NCI-H2107 treated with DMSO at 0.1 percent for 48 hours (cell line): ENCODE data around the gene ZNF502.
A peak's percentile ranks its signal among the peaks of the same experiment; 100 is the strongest.
"Not testable (repeated sequence)": the region's sequence is repeated elsewhere in the genome, so short reads cannot be mapped to it uniquely, and the experiment has no call there.

Experiments
- DNase-seq: peaks from one replicate; lab custom pipeline; 2025; ENCODE audit not compliant: unreplicated experiment; lab: John Stamatoyannopoulos, UW

The ZNF502 gene

DNA sequence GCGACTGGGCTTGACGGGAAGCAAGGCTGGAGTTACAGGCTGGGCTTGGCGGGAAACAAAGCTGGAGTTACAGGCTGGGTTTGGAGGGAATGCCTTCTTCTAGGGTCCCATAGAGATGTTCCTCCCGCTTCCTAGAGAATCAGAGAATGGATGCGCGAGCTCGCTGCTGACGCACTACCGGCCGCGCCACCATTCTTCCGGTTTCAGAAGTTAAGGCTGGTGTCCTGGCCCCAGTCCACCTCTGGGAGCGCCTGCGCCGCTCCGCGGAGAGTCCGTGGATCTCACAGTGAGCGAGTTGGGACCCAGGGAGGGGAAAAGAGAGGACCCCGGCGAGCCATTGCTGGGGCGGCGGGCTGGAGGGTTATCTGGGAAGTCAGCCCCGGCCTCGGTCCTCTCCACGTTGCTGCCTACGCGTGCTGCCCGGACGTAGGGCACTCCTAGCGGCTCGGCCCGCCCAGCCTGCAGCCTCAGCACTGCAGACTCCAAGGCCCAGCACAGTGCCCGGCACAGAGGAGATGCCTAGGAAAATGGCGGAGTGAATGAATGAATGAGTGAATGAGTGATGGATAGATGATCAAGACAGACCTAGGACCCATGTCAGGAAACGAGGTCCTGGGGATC lies at the start of gene ZNF502:
ZNF502 (plus strand) TSS at position 206 of the 621 bp plus-strand sequence. CDS start 7,602 bp downstream, outside the sequence.
- DNase-seq: peak; percentile 16

DNA sequence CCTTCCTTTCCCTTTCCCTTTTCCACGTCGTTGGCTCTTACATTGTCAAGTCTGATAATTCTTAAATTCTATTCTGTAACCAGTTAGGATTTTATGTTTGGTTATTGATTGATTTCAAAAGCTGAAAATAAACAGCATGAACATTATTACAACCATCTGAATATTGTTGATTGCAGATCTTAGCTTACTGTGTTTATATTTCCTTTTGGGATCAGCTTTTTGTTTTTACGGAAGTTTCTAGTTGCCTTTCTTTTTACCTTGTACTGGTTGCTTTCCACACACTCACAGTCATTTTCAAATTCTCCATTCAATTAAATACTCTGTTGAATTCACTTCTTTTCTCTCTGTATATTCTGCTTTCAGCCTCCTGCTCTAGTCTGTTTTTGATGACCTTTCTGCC lies 47.3 kb upstream of the ZNF502 start:
- no peak for DNase-seq

DNA sequence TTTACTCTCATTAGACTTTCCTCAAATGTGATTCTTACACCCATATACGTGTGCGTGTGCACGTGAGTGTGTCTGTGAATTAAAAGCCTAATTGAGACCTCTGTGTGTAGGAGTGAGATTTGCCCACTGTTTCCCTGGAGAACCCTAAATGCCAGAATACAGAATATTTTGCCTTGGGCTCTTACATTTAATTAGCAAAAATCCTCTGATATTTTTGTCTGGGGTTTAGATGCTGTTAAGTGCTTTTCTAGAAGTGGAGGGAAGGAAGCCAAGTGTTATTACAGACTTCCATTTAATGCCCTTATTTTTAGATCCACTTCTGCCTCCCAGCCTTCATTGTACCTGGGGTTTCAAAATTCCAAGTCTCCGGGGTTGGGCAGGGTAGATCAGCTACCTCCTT lies 46.1 kb upstream of the ZNF502 start:
- no peak for DNase-seq

DNA sequence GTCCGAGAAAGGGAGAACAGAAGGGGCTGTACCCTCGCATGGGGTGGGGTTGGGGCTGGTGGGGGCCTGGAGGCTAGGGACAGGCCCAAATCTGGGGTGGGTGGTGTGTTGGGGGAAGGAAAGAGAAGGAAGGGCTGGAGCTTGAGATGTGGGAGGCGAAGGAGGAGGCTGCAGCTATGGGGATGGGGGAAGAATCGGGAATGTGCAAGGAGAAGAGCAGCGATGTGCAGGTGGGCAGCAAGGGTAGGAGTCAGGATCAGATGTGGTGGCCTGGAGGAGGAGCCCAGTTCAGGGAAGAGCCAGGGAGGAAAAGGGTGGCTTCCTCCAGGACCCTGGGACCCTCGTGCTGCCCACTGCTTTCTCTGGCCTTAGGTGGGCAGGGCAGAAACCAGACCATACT lies 42.7 kb upstream of the ZNF502 start:
- DNase-seq: no peak

DNA sequence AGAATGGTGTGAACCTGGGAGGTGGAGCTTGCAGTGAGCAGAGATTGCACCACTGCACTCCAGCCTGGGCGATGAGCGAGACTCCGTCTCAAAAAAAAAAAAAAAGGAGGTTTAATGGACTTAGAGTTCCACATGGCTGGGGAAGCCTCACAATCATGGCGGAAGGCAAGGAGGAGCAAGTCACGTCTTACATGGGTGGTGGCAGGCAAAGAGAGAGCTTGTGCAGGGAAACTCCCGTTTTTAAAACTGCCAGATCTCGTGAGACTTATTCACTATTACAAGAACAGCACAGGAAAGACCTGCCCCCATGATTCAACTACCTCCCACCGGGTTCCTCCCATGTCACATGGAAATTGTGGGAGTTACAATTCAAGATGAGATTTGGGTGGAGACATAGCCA lies 39.0 kb upstream of the ZNF502 start:
- DNase-seq: not testable (repeated sequence)

GRCh38 chr3:44674211-44674610 lies 38.2 kb upstream of the ZNF502 start:
- no peak for DNase-seq

DNA sequence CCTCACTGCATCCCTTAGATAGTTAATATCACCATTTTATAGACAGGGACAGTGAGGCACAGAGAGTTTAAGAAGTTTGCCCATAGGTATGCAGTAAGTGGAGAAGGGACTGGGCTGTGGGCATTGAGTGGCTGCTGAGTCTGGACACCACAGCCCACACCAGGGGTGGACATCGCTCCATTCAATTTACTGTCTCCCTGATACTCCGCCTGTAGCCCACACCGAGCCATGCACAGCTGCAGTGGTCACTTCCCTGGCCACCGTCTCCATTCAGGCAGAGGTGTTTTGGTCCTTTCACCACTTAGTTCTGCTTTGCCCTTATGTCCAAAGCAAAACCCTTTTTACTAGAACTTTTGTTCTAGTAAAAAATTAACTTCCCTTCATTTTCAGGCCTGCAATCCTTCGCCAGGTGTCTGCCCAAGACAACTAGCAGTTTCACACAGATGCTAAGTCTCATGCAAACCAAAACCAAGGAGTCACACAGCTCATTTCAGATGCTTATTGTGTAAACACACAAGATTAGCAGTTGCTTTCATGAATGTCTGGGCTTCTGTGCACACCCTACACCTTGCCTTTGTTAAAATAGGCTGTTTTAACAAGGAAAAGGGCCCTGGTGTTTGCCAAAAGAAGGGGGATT lies 33.9 kb upstream of the ZNF502 start:
- no peak for DNase-seq

GRCh38 chr3:44680921-44681455 lies 31.5 kb upstream of the ZNF502 start:
- DNase-seq: no peak

- DNase-seq: no peak
Observed at GRCh38 chr3:44682182-44682896, 30.1 kb upstream of the ZNF502 start.

DNA sequence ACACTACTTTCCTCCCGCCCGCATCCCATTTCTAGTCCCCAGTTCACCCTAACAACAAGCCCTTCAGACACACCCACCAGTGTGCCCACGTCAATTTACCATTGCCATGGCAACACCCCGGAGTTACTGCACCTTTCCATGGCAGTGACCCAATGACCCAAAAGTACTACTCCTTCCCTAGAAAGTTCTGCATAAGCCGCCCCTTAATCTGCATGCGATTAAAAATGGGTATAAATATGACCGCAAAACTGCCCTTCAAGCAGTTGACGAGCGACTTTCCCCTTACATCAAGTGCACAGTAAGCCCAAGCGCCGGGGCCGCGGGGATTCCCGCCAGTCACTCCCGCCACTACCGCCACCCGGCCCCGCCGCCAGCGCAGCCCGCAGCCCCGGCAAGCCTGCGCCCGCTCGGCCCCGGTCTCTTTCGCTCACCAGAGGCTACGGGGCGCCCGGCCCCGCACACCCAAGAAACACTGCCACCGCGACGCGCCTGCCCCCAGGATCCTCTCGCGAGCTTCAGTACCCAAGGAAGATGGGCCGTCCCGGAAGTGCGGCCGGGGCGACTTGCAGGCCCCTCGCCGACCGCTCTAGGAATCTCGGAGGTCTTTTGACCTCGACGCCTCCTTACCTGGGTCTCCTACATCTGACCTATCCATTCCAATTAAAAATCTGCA lies 27.2 kb upstream of the ZNF502 start:
- no peak for DNase-seq

GRCh38 chr3:44687898-44688297 lies 24.6 kb upstream of the ZNF502 start:
- DNase-seq: no peak

GRCh38 chr3:44721231-44722102 lies 9.0 kb downstream of the ZNF502 start:
- no peak for DNase-seq

GRCh38 chr3:44722103-44722401 lies 9.6 kb downstream of the ZNF502 start:
- DNase-seq: no peak

DNA sequence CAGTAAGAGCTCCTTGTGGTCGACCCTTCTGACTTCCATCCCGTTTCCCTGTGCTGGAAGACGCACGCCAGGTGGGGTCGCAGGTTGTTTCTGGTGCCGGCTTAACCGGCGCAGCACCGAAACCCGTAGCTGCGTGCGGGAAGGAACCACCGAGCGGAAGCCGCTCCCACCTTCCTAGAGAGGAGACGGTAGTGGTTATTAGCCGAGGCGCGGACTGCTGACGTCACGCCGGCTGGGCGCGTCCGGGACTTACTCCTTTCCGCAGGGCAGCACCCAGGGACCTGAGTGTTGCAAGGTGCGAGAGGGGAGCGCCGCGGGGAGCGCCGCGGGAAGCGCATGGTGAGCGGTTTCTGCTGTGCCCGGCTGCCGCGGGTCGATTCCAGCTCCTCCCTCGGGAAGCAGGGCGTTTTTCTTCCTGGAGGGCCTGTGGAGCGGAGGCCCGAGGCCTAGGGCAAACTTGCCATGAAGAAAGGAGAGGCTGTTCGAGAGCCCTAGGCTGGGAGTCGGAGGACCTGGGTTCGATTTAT lies 17.0 kb downstream of the ZNF502 start, which contains the start of gene ZNF501:
ZNF501 (plus strand) TSS at position 252 of the 527 bp plus-strand sequence. CDS start 4,787 bp downstream, outside the sequence.
- DNase-seq: no peak

DNA sequence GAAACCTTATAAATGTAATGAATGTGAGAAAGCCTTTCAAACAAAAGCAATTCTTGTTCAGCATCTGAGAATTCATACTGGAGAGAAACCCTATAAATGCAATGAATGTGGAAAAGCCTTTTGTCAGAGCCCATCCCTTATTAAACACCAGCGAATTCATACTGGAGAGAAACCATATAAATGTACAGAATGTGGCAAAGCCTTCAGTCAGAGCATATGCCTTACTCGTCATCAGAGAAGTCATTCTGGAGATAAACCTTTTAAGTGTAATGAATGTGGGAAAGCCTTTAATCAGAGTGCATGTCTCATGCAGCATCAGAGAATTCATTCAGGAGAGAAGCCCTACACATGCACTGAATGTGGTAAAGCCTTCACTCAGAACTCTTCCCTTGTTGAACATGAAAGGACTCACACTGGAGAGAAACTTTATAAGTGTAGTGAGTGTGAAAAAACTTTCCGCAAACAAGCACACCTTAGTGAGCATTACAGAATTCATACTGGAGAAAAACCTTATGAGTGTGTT lies 22.2 kb downstream of the ZNF502 start:
- no peak for DNase-seq

- no peak for DNase-seq
Observed at GRCh38 chr3:44761101-44761423, 48.6 kb downstream of the ZNF502 start.

DNA sequence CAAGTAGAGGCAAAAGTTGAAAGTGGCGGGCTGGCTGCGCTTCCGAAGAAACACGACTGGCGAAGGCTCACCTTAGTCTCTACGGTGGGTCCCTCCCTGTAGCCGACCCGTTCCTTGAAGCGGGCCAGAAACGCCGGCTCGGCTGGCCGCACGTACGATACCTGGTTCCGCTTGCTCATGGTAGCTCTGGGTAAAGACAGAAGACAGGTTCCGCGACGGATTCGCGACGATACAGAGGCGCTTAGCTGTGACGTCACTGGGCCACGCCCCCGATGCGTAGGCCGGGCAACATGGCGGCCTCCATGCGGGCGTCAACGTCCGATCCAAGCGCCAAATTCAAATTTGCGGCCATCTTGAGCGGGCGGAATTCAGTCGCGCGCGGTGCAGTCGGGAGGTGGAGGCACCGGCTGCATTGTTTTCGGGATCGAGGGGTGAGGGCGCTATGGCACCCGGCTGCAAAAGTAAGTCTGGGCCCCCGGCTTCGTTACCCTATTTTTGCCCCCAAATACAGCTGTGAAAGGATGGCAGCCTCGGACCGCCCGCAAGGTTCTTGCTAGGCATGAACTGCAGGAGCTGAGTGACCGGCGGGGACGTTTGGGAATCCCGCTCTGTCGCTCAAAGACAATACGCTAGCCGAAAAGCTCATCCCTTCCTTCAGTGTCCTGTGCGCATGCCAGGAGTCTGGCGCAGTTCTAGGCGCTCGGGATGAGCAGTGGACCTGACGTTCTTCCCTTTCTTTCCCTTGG lies 49.1 kb downstream of the ZNF502 start, which contains the start of the genes KIAA1143 and KIF15:
KIAA1143 (minus strand) TSS at position 196 of the 746 bp plus-strand sequence; CDS start at position 179, 17 bp downstream.
KIF15 (plus strand) TSS at position 371 of the 746 bp plus-strand sequence; CDS start at position 443, 72 bp downstream.
- peak; percentile 76 for DNase-seq

DNA sequence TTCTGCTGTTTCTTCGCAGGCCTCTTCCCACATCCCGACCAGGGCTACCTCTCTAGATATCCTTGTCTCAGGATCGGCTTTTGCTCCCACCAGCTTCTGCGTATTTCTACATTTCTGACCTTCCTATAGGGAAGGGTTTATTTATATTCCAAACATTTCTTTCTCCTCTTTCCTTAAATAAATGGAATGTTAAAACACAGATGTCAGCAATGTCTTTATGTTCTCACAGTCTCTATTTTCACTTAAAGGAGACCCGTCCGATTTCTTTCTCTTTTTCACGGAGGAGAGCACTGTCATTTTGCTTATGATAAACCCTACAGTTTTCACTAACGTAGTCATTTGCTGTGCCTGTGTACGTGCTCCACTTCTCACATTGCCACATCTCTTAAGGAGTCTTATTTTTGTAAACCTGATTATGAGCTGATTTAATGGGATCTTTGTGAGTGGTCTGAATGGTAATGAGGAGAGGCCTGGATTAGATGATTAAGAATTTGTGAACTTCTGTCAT lies 49.8 kb downstream of the ZNF502 start:
- peak; percentile 9 for DNase-seq

DNA sequence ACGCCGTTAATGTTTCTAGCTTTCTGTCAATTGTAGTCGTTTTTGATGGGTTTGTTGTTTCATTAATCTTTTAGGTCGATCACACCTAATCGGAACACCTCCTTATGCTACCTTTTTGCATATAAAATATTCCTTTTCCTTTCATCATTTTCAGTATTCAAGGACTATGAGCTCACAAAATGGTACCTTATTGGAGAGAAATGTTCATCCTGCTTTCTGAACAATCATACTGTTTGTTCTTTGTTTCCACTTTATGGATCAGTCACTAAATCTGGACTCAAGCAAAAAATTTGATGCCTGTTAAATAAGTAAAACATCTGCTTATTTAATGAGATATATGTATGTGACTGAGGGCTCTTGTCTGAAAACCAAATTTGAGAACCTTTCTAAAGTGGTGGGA lies 50.2 kb downstream of the ZNF502 start:
- DNase-seq: no peak
